ENCODE results near the gene PHTF2. TPM values are rescaled to one million over a fixed set of nuclear protein-coding genes. Genes with fewer than 3 reads are reported as not detected.

PHTF2 gene
- total RNA-seq, 2 donors from 2014 or later = 39.4 to 45.9 TPM

GRCh38 chr7:77837275-77837674 is 38.7 kb downstream of the PHTF2 start:
- peaks cover 8 to 15% of the 10 kb centered on the region in 2 donors for H3K4me1 ChIP-seq (ENCODE audit: control insufficient read depth in 1 of 2, low read depth in 2 of 2)
- no peak for DNase-seq (ENCODE audit: low spot score)
- TF ChIP-seq, protein P1, sequence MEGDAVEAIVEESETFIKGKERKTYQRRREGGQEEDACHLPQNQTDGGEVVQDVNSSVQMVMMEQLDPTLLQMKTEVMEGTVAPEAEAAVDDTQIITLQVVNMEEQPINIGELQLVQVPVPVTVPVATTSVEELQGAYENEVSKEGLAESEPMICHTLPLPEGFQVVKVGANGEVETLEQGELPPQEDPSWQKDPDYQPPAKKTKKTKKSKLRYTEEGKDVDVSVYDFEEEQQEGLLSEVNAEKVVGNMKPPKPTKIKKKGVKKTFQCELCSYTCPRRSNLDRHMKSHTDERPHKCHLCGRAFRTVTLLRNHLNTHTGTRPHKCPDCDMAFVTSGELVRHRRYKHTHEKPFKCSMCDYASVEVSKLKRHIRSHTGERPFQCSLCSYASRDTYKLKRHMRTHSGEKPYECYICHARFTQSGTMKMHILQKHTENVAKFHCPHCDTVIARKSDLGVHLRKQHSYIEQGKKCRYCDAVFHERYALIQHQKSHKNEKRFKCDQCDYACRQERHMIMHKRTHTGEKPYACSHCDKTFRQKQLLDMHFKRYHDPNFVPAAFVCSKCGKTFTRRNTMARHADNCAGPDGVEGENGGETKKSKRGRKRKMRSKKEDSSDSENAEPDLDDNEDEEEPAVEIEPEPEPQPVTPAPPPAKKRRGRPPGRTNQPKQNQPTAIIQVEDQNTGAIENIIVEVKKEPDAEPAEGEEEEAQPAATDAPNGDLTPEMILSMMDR (IDR thresholded peaks at IDR 0.05) = no peak
- no peaks in the 10 kb centered on the region for H3K27me3 ChIP-seq (replicated peaks; ENCODE audit: insufficient read depth)
- no peak overlapping the region for H3K4me3 ChIP-seq
- no peak overlapping the region for H3K27ac ChIP-seq
- ATAC-seq (ENCODE audit: insufficient number of reproducible peaks, low FRiP score, low read depth) = no peak
- no peaks in the 10 kb centered on the region for H3K36me3 ChIP-seq
- no peaks in the 10 kb centered on the region for H3K9me3 ChIP-seq

GRCh38 chr7:77837966-77838365 is 39.4 kb downstream of the PHTF2 start:
- TF ChIP-seq, protein P1 (IDR thresholded peaks at IDR 0.05) = no peak
- no peak for ATAC-seq (ENCODE audit: insufficient number of reproducible peaks, low FRiP score, low read depth)
- Histone ChIP-seq H3K27ac (no peak overlapping the region), H3K4me3 (no peak overlapping the region), H3K27me3 (replicated peaks; ENCODE audit: insufficient read depth) (no peaks in the 10 kb centered on the region), H3K4me1 (ENCODE audit: control insufficient read depth in 1 of 2, low read depth in 2 of 2) (peaks cover 8 to 15% of the 10 kb centered on the region in 2 donors), H3K36me3 (no peaks in the 10 kb centered on the region), H3K9me3 (no peaks in the 10 kb centered on the region)
- DNase-seq (ENCODE audit: low spot score) = no peak

GRCh38 chr7:77838929-77839491 is 40.4 kb downstream of the PHTF2 start:
- H3K4me3 ChIP-seq = no peak overlapping the region
- H3K9me3 ChIP-seq = no peaks in the 10 kb centered on the region
- H3K4me1 ChIP-seq (ENCODE audit: control insufficient read depth in 1 of 2, low read depth in 2 of 2) = peaks cover 8 to 13% of the 10 kb centered on the region in 2 donors
- TF ChIP-seq, protein P1 (IDR thresholded peaks at IDR 0.05) = no peak
- ATAC-seq (ENCODE audit: insufficient number of reproducible peaks, low FRiP score, low read depth) = no peak
- H3K27me3 ChIP-seq (replicated peaks; ENCODE audit: insufficient read depth) = no peaks in the 10 kb centered on the region
- no peak overlapping the region for H3K27ac ChIP-seq
- H3K36me3 ChIP-seq = no peaks in the 10 kb centered on the region
- DNase-seq (ENCODE audit: low spot score) = no peak

GRCh38 chr7:77839919-77840318 is 41.3 kb downstream of the PHTF2 start:
- DNase-seq (ENCODE audit: low spot score) (no peak), ATAC-seq (ENCODE audit: insufficient number of reproducible peaks, low FRiP score, low read depth) (no peak)
- Histone ChIP-seq H3K4me3 (no peak overlapping the region), H3K4me1 (ENCODE audit: control insufficient read depth in 1 of 2, low read depth in 2 of 2) (peaks cover 4 to 8% of the 10 kb centered on the region in 2 donors), H3K27me3 (replicated peaks; ENCODE audit: insufficient read depth) (no peaks in the 10 kb centered on the region), H3K36me3 (no peaks in the 10 kb centered on the region), H3K27ac (no peak overlapping the region), H3K9me3 (no peaks in the 10 kb centered on the region)
- TF ChIP-seq, protein P1 (IDR thresholded peaks at IDR 0.05) = no peak

DNA sequence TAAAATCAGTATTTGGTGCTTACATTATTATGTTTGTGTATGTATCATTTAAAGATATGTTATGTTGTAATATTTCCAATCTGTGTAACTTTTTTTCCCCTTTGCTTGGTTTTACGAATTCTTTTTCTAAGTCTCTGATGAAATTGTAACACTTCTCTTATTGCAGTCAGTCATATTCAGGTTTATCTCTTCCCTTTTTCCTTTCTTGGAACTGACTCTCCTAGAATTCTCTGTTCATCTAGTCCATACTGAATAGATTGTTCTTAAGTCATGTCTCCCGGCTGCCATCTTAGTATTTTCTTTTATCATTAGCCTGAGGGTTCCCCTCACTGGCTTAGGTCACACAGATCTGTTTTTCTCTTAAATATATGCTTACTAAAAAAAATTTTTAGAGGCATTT is 44.6 kb downstream of the PHTF2 start:
- ATAC-seq (ENCODE audit: insufficient number of reproducible peaks, low FRiP score, low read depth) = no peak
- TF ChIP-seq, protein P1 (IDR thresholded peaks at IDR 0.05) = no peak

More for the DNA sequence above, 44.6 kb downstream of the PHTF2 start:
- peaks cover 0 to 3% of the 10 kb centered on the region in 2 donors for H3K4me1 ChIP-seq (ENCODE audit: control insufficient read depth in 1 of 2, low read depth in 2 of 2)
- H3K9me3 ChIP-seq = no peaks in the 10 kb centered on the region
- no peak overlapping the region for H3K4me3 ChIP-seq
- DNase-seq (ENCODE audit: low spot score) = no peak
- no peaks in the 10 kb centered on the region for H3K27me3 ChIP-seq (replicated peaks; ENCODE audit: insufficient read depth)
- H3K27ac ChIP-seq = no peak overlapping the region
- H3K36me3 ChIP-seq = no peaks in the 10 kb centered on the region
